Choroid plexus epithelial cell (primary cell): ENCODE data around the gene MAPK7.

Experiments
- DNase-seq: peaks from one replicate; pipeline ENCODE4 v3.0.0-alpha.2; 2010; ENCODE audit warnings: low read depth
- H3K4me3 ChIP-seq: 2 replicates; pipeline ENCODE4 v1.5.1; 2011; ENCODE audit warnings: low read depth, mild to moderate bottlenecking, control low read depth, low read length, moderate library complexity
- CTCF ChIP-seq: conservative IDR thresholded peaks from 2 replicates; pipeline ENCODE4 v1.5.1; 2011; ENCODE audit warnings: low read depth, mild to moderate bottlenecking, control low read depth, inconsistent platforms, low read length, moderate library complexity

The MAPK7 gene

GRCh38 chr17:19332371-19333131 is 45.7 kb upstream of the MAPK7 start:
- DNase-seq: no peak
- H3K4me3 ChIP-seq: no peak overlapping the region
- TF ChIP-seq CTCF: no peak

DNA sequence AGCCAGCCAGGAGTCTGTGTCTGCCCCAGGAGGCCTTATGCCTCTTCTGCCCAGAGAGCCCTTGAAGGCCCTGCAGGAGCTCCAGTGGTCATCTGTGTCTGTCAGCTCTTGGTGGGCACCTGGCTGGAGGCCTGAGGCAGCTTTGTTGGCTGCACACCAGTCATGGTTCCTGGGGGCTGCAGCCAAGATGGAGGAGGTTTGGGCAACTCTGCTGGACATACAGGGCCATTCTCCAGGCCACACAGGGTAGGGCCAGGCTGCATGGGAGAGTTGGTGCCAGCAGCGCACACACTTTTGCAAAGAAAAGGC is 45.2 kb upstream of the MAPK7 start:
- TF ChIP-seq CTCF: no peak
- no peak overlapping the region for H3K4me3 ChIP-seq
- no peak for DNase-seq

DNA sequence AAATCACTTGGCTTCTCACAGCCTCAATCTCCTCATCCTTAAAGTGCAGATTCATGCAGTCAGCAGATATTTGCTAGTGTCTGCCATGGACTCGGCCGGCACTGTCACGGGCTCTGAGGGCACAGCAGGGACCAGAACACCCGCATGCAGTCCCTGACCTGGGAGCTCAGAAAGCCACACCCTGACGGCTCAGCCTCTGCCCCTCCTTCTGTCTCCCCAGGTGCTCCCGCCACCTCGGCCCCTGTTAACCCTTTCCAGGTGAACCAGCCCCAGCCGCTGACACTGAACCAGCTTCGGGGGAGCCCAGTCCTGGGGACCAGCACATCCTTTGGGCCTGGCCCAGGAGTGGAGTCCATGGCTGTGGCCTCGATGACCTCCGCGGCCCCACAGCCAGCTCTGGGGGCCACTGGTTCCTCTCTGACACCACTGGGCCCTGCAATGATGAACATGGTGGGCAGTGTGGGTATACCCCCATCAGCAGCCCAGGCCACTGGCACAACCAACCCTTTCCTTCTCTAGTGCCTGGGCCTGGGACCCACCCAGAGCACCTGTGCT is 44.5 kb upstream of the MAPK7 start:
- no peak overlapping the region for H3K4me3 ChIP-seq
- TF ChIP-seq CTCF: no peak
- DNase-seq: no peak

GRCh38 chr17:19334331-19334730 is 44.0 kb upstream of the MAPK7 start:
- no peak overlapping the region for H3K4me3 ChIP-seq
- DNase-seq: no peak
- TF ChIP-seq CTCF: no peak

- TF ChIP-seq CTCF: no peak
- H3K4me3 ChIP-seq: no peak overlapping the region
Measured at GRCh38 chr17:19335951-19336631, 42.2 kb upstream of the MAPK7 start.

DNA sequence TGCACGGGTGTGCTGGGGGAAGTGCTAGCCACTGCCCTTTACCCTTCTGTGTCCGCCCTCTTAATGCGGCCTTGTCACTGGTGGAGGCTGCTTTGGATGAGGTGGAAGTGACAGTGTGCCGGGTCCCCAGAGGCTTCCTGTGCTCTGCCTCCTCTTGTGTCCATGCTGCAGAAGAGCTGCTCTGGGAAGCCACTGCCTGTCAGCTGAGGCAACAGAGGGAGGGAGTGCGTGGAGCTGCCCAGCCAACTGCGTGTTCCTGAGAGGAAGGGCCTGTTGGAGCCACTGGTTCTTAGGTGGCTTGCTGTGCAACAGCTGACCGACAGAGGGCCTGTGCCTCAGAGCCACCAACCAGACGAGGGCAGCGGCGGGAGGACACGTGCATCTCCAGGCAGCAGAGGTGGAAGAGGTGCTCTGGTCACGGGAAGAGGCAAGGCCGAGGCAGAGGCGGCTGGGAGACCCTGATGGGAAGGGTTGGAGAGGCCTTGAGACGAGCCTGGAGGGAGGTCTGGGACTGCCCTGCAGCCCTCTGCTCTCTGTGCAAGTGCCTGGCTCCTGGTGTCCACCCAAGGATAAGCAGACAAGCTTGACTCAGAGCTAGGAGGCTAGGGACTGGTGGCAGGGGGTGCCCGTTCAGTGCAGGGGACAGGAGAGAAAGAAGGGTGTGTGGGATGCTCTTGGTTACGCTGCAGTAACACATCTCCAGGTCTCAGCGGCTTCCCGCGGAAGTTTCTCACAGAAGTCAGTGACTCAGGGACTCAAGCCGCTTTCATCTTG is 41.2 kb upstream of the MAPK7 start:
- no peak overlapping the region for H3K4me3 ChIP-seq
- DNase-seq: no peak

More at GRCh38 chr17:19335951-19336631, 42.2 kb upstream of the MAPK7 start:
- DNase-seq: no peak

More for the DNA sequence above, 41.2 kb upstream of the MAPK7 start:
- TF ChIP-seq CTCF: peak; percentile 16
